SK-N-SH (cell line): ENCODE measurements around the gene GJA9. TPM values are rescaled to one million over a fixed set of nuclear protein-coding genes. Genes with fewer than 3 reads are reported as not detected.

Source experiments
- CTCF ChIA-PET: fragments of 300-600, 350-600 bp; formaldehyde crosslinking; extraction: SDS; loops from one replicate; lab custom pipeline; 2021; lab: Yijun Ruan, JAX
- POLR2A ChIA-PET: fragments of 350-600 bp; sonication (Branson Sonifier 250); formaldehyde crosslinking; extraction: SDS; loops from one replicate; lab custom pipeline; 2020; ENCODE audit warnings: antibody characterized with exemption, inconsistent platforms; lab: Yijun Ruan, JAX
- DNase-seq: peaks from one replicate; pipeline ENCODE4 v3.0.0; 2012
- H2AFZ ChIP-seq: fragments of 200-600 bp; sonication (generic); 2 replicates; pipeline ENCODE4 v1.8.1; 2016; ENCODE audit warnings: antibody characterized with exemption, mild to moderate bottlenecking, low read depth
- H3F3A ChIP-seq: fragments of 200-600 bp; sonication (generic); replicated peaks from 2 replicates; pipeline ENCODE3; 2016; ENCODE audit warnings: antibody characterized with exemption, mild to moderate bottlenecking; ENCODE audit not compliant: insufficient read depth
- H3K27ac ChIP-seq, 2 experiments: fragments of 200-500 bp in 1 of 2; fragments of 200-600 bp in 1 of 2; sonication (Bioruptor generic) in 1 of 2; sonication (generic), shearing (Covaris generic) in 1 of 2; 2 replicates each; pipeline versions ENCODE4 v1.5.1 to v1.6.1; 2014 to 2016; ENCODE audit warnings: low read depth in 2 of 2, inconsistent platforms in 1 of 2, low read length in 1 of 2, mild to moderate bottlenecking in 1 of 2, mixed read lengths in 1 of 2
- H3K27me3 ChIP-seq: fragments of 200-600 bp; sonication (generic), shearing (Covaris generic); 2 replicates; pipeline ENCODE4 v1.6.1; 2016; ENCODE audit warnings: mixed run types; ENCODE audit not compliant: insufficient read depth
- H3K36me3 ChIP-seq, 2 experiments: fragments of 200-500 bp in 1 of 2; fragments of 200-600 bp in 1 of 2; sonication (Bioruptor generic) in 1 of 2; sonication (generic) in 1 of 2; replicated peaks in 1 of 2; 2 replicates each; pipeline versions ENCODE3 to v1.5.1; 2014 to 2016; ENCODE audit warnings: low read length in 1 of 2, mild to moderate bottlenecking in 1 of 2; ENCODE audit not compliant: insufficient read depth in 2 of 2, control insufficient read depth in 1 of 2
- H3K4me1 ChIP-seq, 2 experiments: fragments of 200-500 bp in 1 of 2; fragments of 200-600 bp in 1 of 2; sonication (Bioruptor generic) in 1 of 2; sonication (generic), shearing (Covaris generic) in 1 of 2; 2 replicates each; pipeline versions ENCODE4 v1.5.1 to v1.6.1; 2014 to 2016; ENCODE audit warnings: low read depth in 1 of 2, low read length in 1 of 2, mixed run types in 1 of 2; ENCODE audit not compliant: insufficient read depth in 2 of 2, control insufficient read depth in 1 of 2
- H3K4me2 ChIP-seq: fragments of 200-600 bp; sonication (generic), shearing (Covaris generic); 2 replicates; pipeline ENCODE4 v1.6.1; 2017; ENCODE audit warnings: mixed run types
- H3K4me3 ChIP-seq, 2 experiments: fragments of 200-500 bp in 1 of 2; fragments of 200-600 bp in 1 of 2; sonication (Bioruptor generic) in 1 of 2; sonication (generic), shearing (Covaris generic) in 1 of 2; 2 replicates each; pipeline versions ENCODE4 v1.5.1 to v1.8.1; 2014 to 2016; ENCODE audit warnings: low read depth in 2 of 2, inconsistent platforms in 1 of 2, low read length in 1 of 2, mild to moderate bottlenecking in 1 of 2, mixed read lengths in 1 of 2, moderate library complexity in 1 of 2
- H3K79me2 ChIP-seq: fragments of 200-600 bp; sonication (generic); 2 replicates; pipeline ENCODE4 v1.8.1; 2017; ENCODE audit warnings: mild to moderate bottlenecking; ENCODE audit not compliant: insufficient read depth
- H3K9ac ChIP-seq: fragments of 200-600 bp; sonication (generic); 2 replicates; pipeline ENCODE4 v1.6.1; 2017; ENCODE audit warnings: mixed run types
- H3K9me2 ChIP-seq: fragments of 200-600 bp; sonication (generic); 2 replicates; pipeline ENCODE4 v1.6.1; 2017; ENCODE audit warnings: mixed run types
- H3K9me3 ChIP-seq: fragments of 200-600 bp; sonication (generic); 2 replicates; pipeline ENCODE4 v1.6.1; 2017; ENCODE audit warnings: mixed run types, mild to moderate bottlenecking, moderate library complexity
- H4K20me1 ChIP-seq: fragments of 200-600 bp; sonication (generic); 2 replicates; pipeline ENCODE4 v1.6.1; 2017; ENCODE audit warnings: mild to moderate bottlenecking, mixed run types; ENCODE audit not compliant: insufficient read depth
- FOXJ3 ChIP-seq: sonication (generic); formaldehyde crosslinking; IDR thresholded peaks from 2 replicates; pipeline ENCODE4 v1.5.1; 2020; ENCODE audit warnings: mild to moderate bottlenecking, missing genetic modification reagents
- FOXM1 ChIP-seq: IDR thresholded peaks from 2 replicates; pipeline ENCODE4 v1.4.0; 2012; ENCODE audit warnings: low read depth, mild to moderate bottlenecking
- JUND ChIP-seq: IDR thresholded peaks from 2 replicates; pipeline ENCODE4 v1.4.0; 2012
- RFX5 ChIP-seq: IDR thresholded peaks from 2 replicates; pipeline ENCODE4 v1.6.1; 2012; ENCODE audit warnings: mild to moderate bottlenecking, improper control_type of control experiment, low read length
- RXRA ChIP-seq: IDR thresholded peaks from 2 replicates; pipeline ENCODE4 v1.4.0; 2012; ENCODE audit warnings: low read depth, mild to moderate bottlenecking, borderline replicate concordance
- SMC3 ChIP-seq: IDR thresholded peaks from 2 replicates; pipeline ENCODE4 v1.6.1; 2012; ENCODE audit warnings: low read depth, low read length, improper control_type of control experiment
- TEAD4 ChIP-seq: IDR thresholded peaks from 2 replicates; pipeline ENCODE4 v1.4.0; 2012; ENCODE audit warnings: mild to moderate bottlenecking, borderline replicate concordance; ENCODE audit not compliant: insufficient read depth
- WGBS: methylation state at CpG from one replicate; pipeline ENCODE4 v1.1.6; 2017; ENCODE audit warnings: low lambda C conversion rate; 5-methylcytosine and 5-hydroxymethylcytosine counted together
- polyA plus RNA-seq, 3 experiments: library from polyadenylated mRNA; depleted of rRNA; stranded (reverse); fragments of >200 nt; gene quantifications; 2 replicates each; pipeline ENCODE4 v1.2.3, GENCODE V29; 2012
- TF ChIP-seq, protein P1 (sequence below): fragments of 150-350 bp; IDR thresholded peaks from 2 replicates; pipeline ENCODE4 v1.6.1; 2017; ENCODE audit warnings: antibody characterized with exemption, low read length, low read depth, borderline replicate concordance

The GJA9 gene
- not detected in 2 replicates for polyA plus RNA-seq (2012; rRNA removed)
- not detected in 2 replicates for polyA plus RNA-seq (2012; cell fraction: cytosol; rRNA removed)
- not detected in 2 replicates for polyA plus RNA-seq (2012; cell fraction: nucleus; rRNA removed)

DNA sequence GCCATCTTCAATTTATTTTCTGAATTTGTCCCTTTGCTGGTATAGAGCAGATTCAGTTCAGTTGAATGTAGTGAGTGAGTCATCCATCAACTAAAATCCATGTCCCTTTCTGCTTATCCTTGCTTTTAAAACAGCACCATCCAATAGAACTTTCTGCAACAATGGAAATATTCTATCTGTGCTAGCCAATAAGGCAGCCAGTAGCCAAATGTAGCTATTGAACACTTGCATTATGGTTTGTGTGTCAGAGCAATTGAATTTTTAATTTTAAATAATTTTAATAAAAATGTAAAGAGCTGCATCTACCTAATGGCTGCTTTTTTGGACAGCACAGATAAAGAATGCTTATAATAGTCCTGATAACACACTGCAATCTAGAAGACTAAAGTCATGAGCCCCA is at the start of gene GJA9:
Gene GJA9 (minus strand): TSS at position 101 of the 400 bp plus-strand sequence. CDS start 5,489 bp downstream, outside the sequence.
- Histone ChIP-seq H3K9me3 (no peaks in the 10 kb centered on the region), H3K79me2 (peaks cover 3% of the 10 kb centered on the region; the same call in 1 of the 2 replicates), H4K20me1 (no peaks in the 10 kb centered on the region), H3K9ac (no peak within 1 kb of the TSS), H3K27ac (no peak within 1 kb of the TSS), H3K36me3 (peaks cover 0 to 5% of the 10 kb centered on the region in 2 experiments), H3K4me1 (no peaks in the 10 kb centered on the region), H3K9me2 (no peaks in the 10 kb centered on the region), H3F3A (no peaks in the 10 kb centered on the region), H2AFZ (no peak within 1 kb of the TSS; the same call in 1 of the 2 replicates), H3K4me2 (no peak within 1 kb of the TSS), H3K4me3 (no peak within 1 kb of the TSS), H3K27me3 (no peaks in the 10 kb centered on the region)
- POLR2A ChIA-PET, result no interaction called here
- no peak for DNase-seq
- CTCF ChIA-PET, result interaction anchor here (1.3 to 2.1 kb wide), 2 partner anchors 20 to 46 kb away, joined by 4 to 5 read pairs; no protein-coding TSS in a partner anchor
- TF ChIP-seq JUND (0 out of 2 replicates have a peak, but pooled peaks have one; percentile 14), FOXJ3 (CRISPR knock-in tag) (no peak)

DNA sequence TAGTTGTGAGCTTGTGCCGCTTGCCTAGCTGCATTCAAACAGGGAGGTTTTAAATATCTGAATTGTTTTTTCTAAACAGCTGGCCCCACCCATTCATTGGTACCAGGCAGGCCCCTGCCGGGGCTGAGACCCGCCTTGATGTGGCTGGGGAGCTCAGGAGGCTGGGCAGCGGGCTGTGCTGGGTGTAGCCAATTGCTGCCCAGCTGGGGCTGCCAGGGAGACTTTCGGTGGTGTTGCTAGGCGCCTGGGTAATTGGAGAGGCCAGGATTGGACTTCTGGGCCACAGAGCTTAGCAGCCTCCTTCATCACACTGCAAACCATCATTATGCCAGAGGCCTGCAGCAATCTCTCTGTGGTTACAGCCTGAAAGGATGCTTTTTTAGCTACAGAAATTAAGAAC is 48.1 kb upstream of the GJA9 start:
- DNase-seq, result peak; percentile 54
- no peaks in the 10 kb centered on the region for H4K20me1 ChIP-seq
- CTCF ChIA-PET, result interaction anchor here (1.2 to 1.3 kb wide), 2 partner anchors 10 to 56 kb away, joined by 3 to 4 read pairs; partner anchors contain the start of gene MYCBP
- 81% methylated on average over 6 of the region's 6 CpGs for WGBS
- no peaks in the 10 kb centered on the region for H3K36me3 ChIP-seq
- H3K9me2 ChIP-seq, result no peaks in the 10 kb centered on the region
- H3K9me3 ChIP-seq, result no peaks in the 10 kb centered on the region
- TF ChIP-seq RFX5, result peak; percentile 87
- TF ChIP-seq, protein P1, sequence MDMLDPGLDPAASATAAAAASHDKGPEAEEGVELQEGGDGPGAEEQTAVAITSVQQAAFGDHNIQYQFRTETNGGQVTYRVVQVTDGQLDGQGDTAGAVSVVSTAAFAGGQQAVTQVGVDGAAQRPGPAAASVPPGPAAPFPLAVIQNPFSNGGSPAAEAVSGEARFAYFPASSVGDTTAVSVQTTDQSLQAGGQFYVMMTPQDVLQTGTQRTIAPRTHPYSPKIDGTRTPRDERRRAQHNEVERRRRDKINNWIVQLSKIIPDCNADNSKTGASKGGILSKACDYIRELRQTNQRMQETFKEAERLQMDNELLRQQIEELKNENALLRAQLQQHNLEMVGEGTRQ, result no peak
- H3K9ac ChIP-seq, result no peak overlapping the region
- H2AFZ ChIP-seq, result no peak overlapping the region
- POLR2A ChIA-PET, result no interaction called here
- no peak overlapping the region for H3K4me2 ChIP-seq
- no peak overlapping the region for H3K27ac ChIP-seq
- H3K79me2 ChIP-seq, result no peaks in the 10 kb centered on the region
- no peak overlapping the region for H3K4me3 ChIP-seq
- no peaks in the 10 kb centered on the region for H3F3A ChIP-seq
- no peaks in the 10 kb centered on the region for H3K27me3 ChIP-seq
- peaks cover 0 to 10% of the 10 kb centered on the region in 2 experiments; a peak in 1 of 4 replicates for H3K4me1 ChIP-seq

DNA sequence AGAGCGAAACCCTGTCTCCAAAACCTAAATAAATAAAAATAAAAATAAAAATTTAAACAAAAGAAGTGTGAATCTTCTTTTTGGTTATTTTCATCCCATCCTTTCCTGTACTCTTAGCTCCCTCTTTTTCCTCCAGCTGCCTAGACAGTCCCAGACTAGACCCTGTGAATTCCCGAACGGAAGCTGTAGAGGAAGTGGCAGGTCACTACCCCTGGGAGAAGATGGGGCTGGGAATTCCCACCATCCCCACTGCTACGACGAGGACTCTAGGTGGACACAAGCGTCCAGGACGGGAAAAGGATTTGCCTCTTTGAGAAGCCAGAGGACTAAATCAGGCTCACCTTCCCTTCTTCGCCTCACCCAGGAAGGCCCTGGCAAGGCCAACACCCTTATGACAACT is 47.7 kb upstream of the GJA9 start:
- WGBS, result 94% methylated on average over 8 of the region's 8 CpGs
- POLR2A ChIA-PET, result no interaction called here
- H3K79me2 ChIP-seq, result no peaks in the 10 kb centered on the region
- no peak overlapping the region for H3K27ac ChIP-seq
- no peak for TF ChIP-seq FOXM1
- no peak for TF ChIP-seq RXRA
- no peak for TF ChIP-seq TEAD4
- TF ChIP-seq SMC3, result no peak
- TF ChIP-seq, all 33 proteins: peak for 0
- no peak overlapping the region for H2AFZ ChIP-seq
- H3K4me2 ChIP-seq, result no peak overlapping the region
- H3K27me3 ChIP-seq, result no peaks in the 10 kb centered on the region
- H4K20me1 ChIP-seq, result no peaks in the 10 kb centered on the region
- no peak overlapping the region for H3K9ac ChIP-seq
- no peaks in the 10 kb centered on the region for H3K36me3 ChIP-seq
- no peaks in the 10 kb centered on the region for H3K9me3 ChIP-seq
- H3F3A ChIP-seq, result no peaks in the 10 kb centered on the region
- no peak for DNase-seq
- H3K4me3 ChIP-seq, result no peak overlapping the region
- H3K4me1 ChIP-seq, result peaks cover 0 to 10% of the 10 kb centered on the region in 2 experiments; a peak in 1 of 4 replicates
- CTCF ChIA-PET, result interaction anchor here (1.2 to 1.3 kb wide), 2 partner anchors 10 to 56 kb away, joined by 3 to 4 read pairs; partner anchors contain the start of gene MYCBP
- H3K9me2 ChIP-seq, result no peaks in the 10 kb centered on the region
